WTC11 (cell line): ENCODE measurements around the gene CAB39L. TPM values are rescaled to one million over a fixed set of nuclear protein-coding genes. Genes with fewer than 3 reads are reported as not detected.

ENCODE experiments used
- ATAC-seq: fragments of 200-7000 bp; cut with Tn5 transposase; 2 replicates; pipeline ENCODE4 v1.10.0; 2021; ENCODE audit warnings: mild to moderate bottlenecking, moderate library complexity
- CTCF ChIA-PET: fragments of 300-600 bp; sonication (Branson Sonifier 250); formaldehyde crosslinking; loops from one replicate; lab custom pipeline; 2021; ENCODE audit warnings: antibody characterized with exemption; lab: Charles Lee
- POLR2A ChIA-PET: fragments of 350-600 bp; sonication (Branson Sonifier 250); formaldehyde crosslinking; loops from one replicate; lab custom pipeline; 2021; ENCODE audit warnings: antibody characterized with exemption; lab: Charles Lee
- DNase-seq: peaks from one replicate; pipeline ENCODE4 v3.0.0; 2021; ENCODE audit warnings: low spot score
- H3K27ac Mint-ChIP-seq: 2 replicates; pipeline ENCODE4 v1.8.0; 2021; ENCODE audit warnings: mixed read lengths
- H3K27me3 Mint-ChIP-seq: 2 replicates; pipeline ENCODE4 v1.8.0; 2021; ENCODE audit warnings: low read depth, mild to moderate bottlenecking, moderate library complexity, mixed read lengths
- H3K36me3 Mint-ChIP-seq: 2 replicates; pipeline ENCODE4 v1.8.0; 2021; ENCODE audit warnings: mixed read lengths
- H3K4me1 Mint-ChIP-seq: 2 replicates; pipeline ENCODE4 v1.8.0; 2022; ENCODE audit warnings: mixed read lengths
- H3K4me3 Mint-ChIP-seq: 2 replicates; pipeline ENCODE4 v1.8.0; 2021; ENCODE audit warnings: mild to moderate bottlenecking, moderate library complexity, mixed read lengths
- H3K9me3 Mint-ChIP-seq: 2 replicates; pipeline ENCODE4 v1.8.0; 2021; ENCODE audit warnings: mixed read lengths
- ATF1 ChIP-seq: sonication (generic); formaldehyde crosslinking; IDR thresholded peaks from 2 replicates; pipeline ENCODE4 v1.8.1; 2023; ENCODE audit warnings: mild to moderate bottlenecking, moderate library complexity, missing genetic modification reagents
- CREM ChIP-seq: sonication (generic); formaldehyde crosslinking; IDR thresholded peaks from 2 replicates; pipeline ENCODE4 v1.8.1; 2022; ENCODE audit warnings: mild to moderate bottlenecking, missing genetic modification reagents, moderate library complexity
- ESRRA ChIP-seq: sonication (generic); formaldehyde crosslinking; IDR thresholded peaks from 2 replicates; pipeline ENCODE4 v1.8.1; 2022; ENCODE audit warnings: mild to moderate bottlenecking, missing genetic modification reagents, borderline replicate concordance
- FOXK1 ChIP-seq: sonication (generic); formaldehyde crosslinking; IDR thresholded peaks from 2 replicates; pipeline ENCODE4 v1.8.0; 2022; ENCODE audit warnings: mild to moderate bottlenecking, moderate library complexity, missing genetic modification reagents
- MXD4 ChIP-seq: fragments of 250-450 bp; sonication (Bioruptor Pico); IDR thresholded peaks from 2 replicates; pipeline ENCODE4 v1.8.0; 2021; ENCODE audit warnings: mild to moderate bottlenecking, moderate library complexity, borderline replicate concordance
- NFATC4 ChIP-seq: fragments of 250-450 bp; sonication (Bioruptor Pico); IDR thresholded peaks from 2 replicates; pipeline ENCODE4 v1.9.0; 2021; ENCODE audit warnings: mild to moderate bottlenecking
- NFYB ChIP-seq: sonication (generic); formaldehyde crosslinking; conservative IDR thresholded peaks from 2 replicates; pipeline ENCODE4 v1.8.0; 2022; ENCODE audit warnings: low read depth, missing genetic modification reagents
- NR2C2 ChIP-seq: sonication (generic); formaldehyde crosslinking; IDR thresholded peaks from 2 replicates; pipeline ENCODE4 v1.8.0; 2022; ENCODE audit warnings: mild to moderate bottlenecking, missing genetic modification reagents
- SMAD4 ChIP-seq: sonication (generic); formaldehyde crosslinking; IDR thresholded peaks from 2 replicates; pipeline ENCODE4 v1.8.0; 2022; ENCODE audit warnings: mild to moderate bottlenecking, missing genetic modification reagents
- SOX15 ChIP-seq: fragments of 250-450 bp; sonication (Bioruptor Pico); IDR thresholded peaks from 2 replicates; pipeline ENCODE4 v1.9.0; 2021; ENCODE audit warnings: mild to moderate bottlenecking
- TP53 ChIP-seq: sonication (generic); formaldehyde crosslinking; IDR thresholded peaks from 2 replicates; pipeline ENCODE4 v1.8.1; 2023; ENCODE audit warnings: mild to moderate bottlenecking, missing genetic modification reagents
- ZNF121 ChIP-seq: sonication (generic); formaldehyde crosslinking; IDR thresholded peaks from 2 replicates; pipeline ENCODE4 v1.8.0; 2023; ENCODE audit warnings: missing genetic modification reagents
- ZNF232 ChIP-seq: sonication (generic); formaldehyde crosslinking; IDR thresholded peaks from 2 replicates; pipeline ENCODE4 v1.8.0; 2022; ENCODE audit warnings: mild to moderate bottlenecking, missing genetic modification reagents
- ZNF317 ChIP-seq: sonication (generic); formaldehyde crosslinking; IDR thresholded peaks from 2 replicates; pipeline ENCODE4 v1.8.1; 2023; ENCODE audit warnings: low read depth, mild to moderate bottlenecking, moderate library complexity, missing genetic modification reagents, borderline replicate concordance
- ZNF423 ChIP-seq: fragments of 250-450 bp; sonication (Bioruptor Pico); IDR thresholded peaks from 2 replicates; pipeline ENCODE4 v2.1.2; 2022; ENCODE audit warnings: mild to moderate bottlenecking, moderate library complexity
- total RNA-seq: library from RNA; stranded (reverse); gene quantifications from 3 replicates; pipeline ENCODE4 v1.2.3, GENCODE V29; 2021
- TF ChIP-seq, protein P1 (sequence below): sonication (generic); formaldehyde crosslinking; IDR thresholded peaks from 2 replicates; pipeline ENCODE4 v1.8.1; 2022; ENCODE audit warnings: mild to moderate bottlenecking, missing genetic modification reagents, moderate library complexity, borderline replicate concordance
- TF ChIP-seq, protein P2 (sequence below): sonication (generic); formaldehyde crosslinking; IDR thresholded peaks from 2 replicates; pipeline ENCODE4 v1.8.1; 2023; ENCODE audit warnings: mild to moderate bottlenecking, missing genetic modification reagents, moderate library complexity
- TF ChIP-seq, protein P3 (sequence below): sonication (generic); formaldehyde crosslinking; IDR thresholded peaks from 2 replicates; pipeline ENCODE4 v1.8.0; 2023; ENCODE audit warnings: missing genetic modification reagents, mild to moderate bottlenecking, borderline replicate concordance
- TF ChIP-seq, protein P4 (sequence below): sonication (generic); formaldehyde crosslinking; IDR thresholded peaks from 2 replicates; pipeline ENCODE4 v1.8.0; 2023; ENCODE audit warnings: missing genetic modification reagents
- TF ChIP-seq, protein P5 (sequence below): sonication (generic); formaldehyde crosslinking; IDR thresholded peaks from 2 replicates; pipeline ENCODE4 v1.8.1; 2022; ENCODE audit warnings: low read depth, mild to moderate bottlenecking, moderate library complexity, missing genetic modification reagents, borderline replicate concordance
- TF ChIP-seq, protein P6 (sequence below): sonication (generic); formaldehyde crosslinking; conservative IDR thresholded peaks from 2 replicates; pipeline ENCODE4 v1.8.1; 2023; ENCODE audit warnings: mild to moderate bottlenecking, low read depth, missing genetic modification reagents, moderate library complexity

CAB39L gene
- total RNA-seq, 1 experiment from 2014 or later, result 3.3 TPM

DNA sequence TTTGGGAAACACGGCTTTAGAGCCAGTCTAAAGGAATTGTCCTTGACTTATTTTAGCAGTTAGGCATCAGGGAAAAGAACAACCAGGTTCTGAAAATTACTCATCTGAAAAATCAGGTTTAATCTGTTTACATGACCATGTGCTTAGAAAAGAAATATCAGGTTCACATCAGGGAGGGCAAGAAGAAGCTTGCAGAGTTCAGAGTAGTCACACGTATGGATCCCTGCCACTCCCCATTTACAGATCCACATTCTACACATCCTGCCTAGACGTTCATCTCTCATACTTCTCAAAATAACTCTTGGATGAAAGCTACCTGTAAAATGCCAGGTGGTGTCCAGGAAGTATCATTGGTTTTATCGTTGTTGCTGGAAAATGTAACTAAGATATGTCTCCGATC lies 37.9 kb upstream of the CAB39L start (continued):
- TF ChIP-seq, protein P1, sequence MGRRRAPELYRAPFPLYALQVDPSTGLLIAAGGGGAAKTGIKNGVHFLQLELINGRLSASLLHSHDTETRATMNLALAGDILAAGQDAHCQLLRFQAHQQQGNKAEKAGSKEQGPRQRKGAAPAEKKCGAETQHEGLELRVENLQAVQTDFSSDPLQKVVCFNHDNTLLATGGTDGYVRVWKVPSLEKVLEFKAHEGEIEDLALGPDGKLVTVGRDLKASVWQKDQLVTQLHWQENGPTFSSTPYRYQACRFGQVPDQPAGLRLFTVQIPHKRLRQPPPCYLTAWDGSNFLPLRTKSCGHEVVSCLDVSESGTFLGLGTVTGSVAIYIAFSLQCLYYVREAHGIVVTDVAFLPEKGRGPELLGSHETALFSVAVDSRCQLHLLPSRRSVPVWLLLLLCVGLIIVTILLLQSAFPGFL (CRISPR knock-in tag), result no peak
- TF ChIP-seq, protein P2, sequence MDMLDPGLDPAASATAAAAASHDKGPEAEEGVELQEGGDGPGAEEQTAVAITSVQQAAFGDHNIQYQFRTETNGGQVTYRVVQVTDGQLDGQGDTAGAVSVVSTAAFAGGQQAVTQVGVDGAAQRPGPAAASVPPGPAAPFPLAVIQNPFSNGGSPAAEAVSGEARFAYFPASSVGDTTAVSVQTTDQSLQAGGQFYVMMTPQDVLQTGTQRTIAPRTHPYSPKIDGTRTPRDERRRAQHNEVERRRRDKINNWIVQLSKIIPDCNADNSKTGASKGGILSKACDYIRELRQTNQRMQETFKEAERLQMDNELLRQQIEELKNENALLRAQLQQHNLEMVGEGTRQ (CRISPR knock-in tag), result no peak
- TF ChIP-seq ZNF232 (CRISPR knock-in tag) (no peak), TP53 (CRISPR knock-in tag) (no peak)

DNA sequence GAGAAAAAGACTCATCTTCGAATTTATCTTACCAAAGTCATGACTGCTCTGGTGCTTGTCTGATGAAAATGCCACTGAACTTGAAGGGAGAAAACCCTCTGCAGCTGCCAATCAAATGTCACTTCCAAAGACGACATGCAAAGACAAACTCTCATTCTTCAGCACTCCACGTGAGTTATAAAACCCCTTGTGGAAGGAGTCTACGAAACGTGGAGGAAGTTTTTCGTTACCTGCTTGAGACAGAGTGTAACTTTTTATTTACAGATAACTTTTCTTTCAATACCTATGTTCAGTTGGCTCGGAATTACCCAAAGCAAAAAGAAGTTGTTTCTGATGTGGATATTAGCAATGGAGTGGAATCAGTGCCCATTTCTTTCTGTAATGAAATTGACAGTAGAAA lies 32.7 kb upstream of the CAB39L start:
- Mint-ChIP-seq H3K9me3 (no peaks in the 10 kb centered on the region), H3K4me3 (no peak overlapping the region), H3K27me3 (no peaks in the 10 kb centered on the region), H3K4me1 (no peaks in the 10 kb centered on the region), H3K27ac (no peak overlapping the region), H3K36me3 (no peaks in the 10 kb centered on the region; the same call in 1 of the 2 replicates)
- no peak for DNase-seq
- POLR2A ChIA-PET, result no interaction called here
- CTCF ChIA-PET, result no interaction called here
- TF ChIP-seq, protein P3, sequence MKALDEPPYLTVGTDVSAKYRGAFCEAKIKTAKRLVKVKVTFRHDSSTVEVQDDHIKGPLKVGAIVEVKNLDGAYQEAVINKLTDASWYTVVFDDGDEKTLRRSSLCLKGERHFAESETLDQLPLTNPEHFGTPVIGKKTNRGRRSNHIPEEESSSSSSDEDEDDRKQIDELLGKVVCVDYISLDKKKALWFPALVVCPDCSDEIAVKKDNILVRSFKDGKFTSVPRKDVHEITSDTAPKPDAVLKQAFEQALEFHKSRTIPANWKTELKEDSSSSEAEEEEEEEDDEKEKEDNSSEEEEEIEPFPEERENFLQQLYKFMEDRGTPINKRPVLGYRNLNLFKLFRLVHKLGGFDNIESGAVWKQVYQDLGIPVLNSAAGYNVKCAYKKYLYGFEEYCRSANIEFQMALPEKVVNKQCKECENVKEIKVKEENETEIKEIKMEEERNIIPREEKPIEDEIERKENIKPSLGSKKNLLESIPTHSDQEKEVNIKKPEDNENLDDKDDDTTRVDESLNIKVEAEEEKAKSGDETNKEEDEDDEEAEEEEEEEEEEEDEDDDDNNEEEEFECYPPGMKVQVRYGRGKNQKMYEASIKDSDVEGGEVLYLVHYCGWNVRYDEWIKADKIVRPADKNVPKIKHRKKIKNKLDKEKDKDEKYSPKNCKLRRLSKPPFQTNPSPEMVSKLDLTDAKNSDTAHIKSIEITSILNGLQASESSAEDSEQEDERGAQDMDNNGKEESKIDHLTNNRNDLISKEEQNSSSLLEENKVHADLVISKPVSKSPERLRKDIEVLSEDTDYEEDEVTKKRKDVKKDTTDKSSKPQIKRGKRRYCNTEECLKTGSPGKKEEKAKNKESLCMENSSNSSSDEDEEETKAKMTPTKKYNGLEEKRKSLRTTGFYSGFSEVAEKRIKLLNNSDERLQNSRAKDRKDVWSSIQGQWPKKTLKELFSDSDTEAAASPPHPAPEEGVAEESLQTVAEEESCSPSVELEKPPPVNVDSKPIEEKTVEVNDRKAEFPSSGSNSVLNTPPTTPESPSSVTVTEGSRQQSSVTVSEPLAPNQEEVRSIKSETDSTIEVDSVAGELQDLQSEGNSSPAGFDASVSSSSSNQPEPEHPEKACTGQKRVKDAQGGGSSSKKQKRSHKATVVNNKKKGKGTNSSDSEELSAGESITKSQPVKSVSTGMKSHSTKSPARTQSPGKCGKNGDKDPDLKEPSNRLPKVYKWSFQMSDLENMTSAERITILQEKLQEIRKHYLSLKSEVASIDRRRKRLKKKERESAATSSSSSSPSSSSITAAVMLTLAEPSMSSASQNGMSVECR (CRISPR knock-in tag), result no peak
- TF ChIP-seq, protein P1 (CRISPR knock-in tag), result no peak
- no peak for TF ChIP-seq NR2C2
- TF ChIP-seq MXD4 (CRISPR knock-in tag), result no peak
- TF ChIP-seq ATF1 (CRISPR knock-in tag), result no peak
- TF ChIP-seq SMAD4, result no peak
- no peak for TF ChIP-seq CREM (CRISPR knock-in tag)
- TF ChIP-seq ZNF423, result no peak
- no peak for TF ChIP-seq ZNF121 (CRISPR knock-in tag)
- TF ChIP-seq, protein P2 (CRISPR knock-in tag), result no peak
- TF ChIP-seq NFATC4 (CRISPR knock-in tag), result no peak
- TF ChIP-seq SOX15 (CRISPR knock-in tag), result no peak
- TF ChIP-seq ZNF317 (CRISPR knock-in tag), result no peak
- no peak for ATAC-seq

DNA sequence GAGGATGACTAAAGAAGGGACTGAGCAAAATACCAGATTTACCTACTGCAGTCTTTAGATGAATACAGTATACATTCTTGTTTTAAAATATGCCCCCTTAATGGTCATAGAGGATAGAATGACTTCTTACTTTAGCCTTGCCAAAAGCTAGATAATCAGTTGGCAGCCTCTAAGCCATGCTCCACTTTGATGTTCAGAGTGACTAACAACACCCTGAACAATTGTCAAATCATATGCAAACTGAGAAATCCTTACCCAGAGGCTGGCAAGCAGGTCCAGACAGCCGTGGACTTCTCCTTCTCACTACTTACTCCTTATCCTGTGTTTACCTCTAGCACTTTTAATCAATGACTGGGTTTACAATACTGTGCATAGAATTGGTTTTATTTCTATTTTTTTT lies 28.3 kb upstream of the CAB39L start:
- Mint-ChIP-seq H3K36me3 (peaks cover 3% of the 10 kb centered on the region; the same call in 1 of the 2 replicates), H3K27ac (no peak overlapping the region), H3K9me3 (no peaks in the 10 kb centered on the region), H3K4me1 (no peaks in the 10 kb centered on the region), H3K4me3 (no peak overlapping the region), H3K27me3 (no peaks in the 10 kb centered on the region)
- ChIA-PET CTCF (no interaction called here), POLR2A (no interaction called here)
- DNase-seq, result no peak
- ATAC-seq, result no peak
- TF ChIP-seq NFYB (CRISPR knock-in tag) (no peak), ESRRA (CRISPR knock-in tag) (no peak), FOXK1 (CRISPR knock-in tag) (no peak)
- TF ChIP-seq, protein P4, sequence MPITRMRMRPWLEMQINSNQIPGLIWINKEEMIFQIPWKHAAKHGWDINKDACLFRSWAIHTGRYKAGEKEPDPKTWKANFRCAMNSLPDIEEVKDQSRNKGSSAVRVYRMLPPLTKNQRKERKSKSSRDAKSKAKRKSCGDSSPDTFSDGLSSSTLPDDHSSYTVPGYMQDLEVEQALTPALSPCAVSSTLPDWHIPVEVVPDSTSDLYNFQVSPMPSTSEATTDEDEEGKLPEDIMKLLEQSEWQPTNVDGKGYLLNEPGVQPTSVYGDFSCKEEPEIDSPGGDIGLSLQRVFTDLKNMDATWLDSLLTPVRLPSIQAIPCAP, result no peak
- TF ChIP-seq, protein P5, sequence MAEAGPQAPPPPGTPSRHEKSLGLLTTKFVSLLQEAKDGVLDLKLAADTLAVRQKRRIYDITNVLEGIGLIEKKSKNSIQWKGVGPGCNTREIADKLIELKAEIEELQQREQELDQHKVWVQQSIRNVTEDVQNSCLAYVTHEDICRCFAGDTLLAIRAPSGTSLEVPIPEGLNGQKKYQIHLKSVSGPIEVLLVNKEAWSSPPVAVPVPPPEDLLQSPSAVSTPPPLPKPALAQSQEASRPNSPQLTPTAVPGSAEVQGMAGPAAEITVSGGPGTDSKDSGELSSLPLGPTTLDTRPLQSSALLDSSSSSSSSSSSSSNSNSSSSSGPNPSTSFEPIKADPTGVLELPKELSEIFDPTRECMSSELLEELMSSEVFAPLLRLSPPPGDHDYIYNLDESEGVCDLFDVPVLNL (CRISPR knock-in tag), result no peak
- TF ChIP-seq, protein P6, sequence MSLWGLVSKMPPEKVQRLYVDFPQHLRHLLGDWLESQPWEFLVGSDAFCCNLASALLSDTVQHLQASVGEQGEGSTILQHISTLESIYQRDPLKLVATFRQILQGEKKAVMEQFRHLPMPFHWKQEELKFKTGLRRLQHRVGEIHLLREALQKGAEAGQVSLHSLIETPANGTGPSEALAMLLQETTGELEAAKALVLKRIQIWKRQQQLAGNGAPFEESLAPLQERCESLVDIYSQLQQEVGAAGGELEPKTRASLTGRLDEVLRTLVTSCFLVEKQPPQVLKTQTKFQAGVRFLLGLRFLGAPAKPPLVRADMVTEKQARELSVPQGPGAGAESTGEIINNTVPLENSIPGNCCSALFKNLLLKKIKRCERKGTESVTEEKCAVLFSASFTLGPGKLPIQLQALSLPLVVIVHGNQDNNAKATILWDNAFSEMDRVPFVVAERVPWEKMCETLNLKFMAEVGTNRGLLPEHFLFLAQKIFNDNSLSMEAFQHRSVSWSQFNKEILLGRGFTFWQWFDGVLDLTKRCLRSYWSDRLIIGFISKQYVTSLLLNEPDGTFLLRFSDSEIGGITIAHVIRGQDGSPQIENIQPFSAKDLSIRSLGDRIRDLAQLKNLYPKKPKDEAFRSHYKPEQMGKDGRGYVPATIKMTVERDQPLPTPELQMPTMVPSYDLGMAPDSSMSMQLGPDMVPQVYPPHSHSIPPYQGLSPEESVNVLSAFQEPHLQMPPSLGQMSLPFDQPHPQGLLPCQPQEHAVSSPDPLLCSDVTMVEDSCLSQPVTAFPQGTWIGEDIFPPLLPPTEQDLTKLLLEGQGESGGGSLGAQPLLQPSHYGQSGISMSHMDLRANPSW (CRISPR knock-in tag), result no peak
